ENCODE measurements around the gene EYA2.

- TF ChIP-seq YY1 (IDR thresholded peaks at IDR 0.05; ENCODE audit: insufficient read depth, insufficient read length) (no peak), SUZ12 (IDR thresholded peaks at IDR 0.05; ENCODE audit: extremely low read depth, insufficient read depth, insufficient read length) (no peak), ZNF274 (IDR thresholded peaks at IDR 0.05; ENCODE audit: low read depth, low read length) (no peak)
Measured at GRCh38 chr20:46977909-46978588, 83.4 kb downstream of the EYA2 start.
